ENCODE data around the gene SYMPK. TPM values are rescaled to one million over a fixed set of nuclear protein-coding genes. Genes with fewer than 3 reads are reported as not detected.
A peak's percentile ranks its signal among the peaks of the same experiment; 100 is the strongest.

SYMPK gene
- total RNA-seq, 1 donor from 2014 or later, result 70.0 TPM

- Histone ChIP-seq H3K4me3 (ENCODE audit: insufficient read depth, low read depth, low read length) (no peak overlapping the region), H3K79me2 (ENCODE audit: insufficient read depth, low read length) (peaks cover 4% of the 10 kb centered on the region), H3K9ac (ENCODE audit: low read length) (no peak overlapping the region), H3K36me3 (ENCODE audit: insufficient read depth, low read length) (peaks cover 10% of the 10 kb centered on the region), H3K4me2 (ENCODE audit: low read length) (peak overlapping the region; percentile 100), H4K20me1 (ENCODE audit: insufficient read depth, low read length) (peaks cover 28% of the 10 kb centered on the region), H3K27ac (ENCODE audit: low read depth, low read length) (no peak overlapping the region), H3K9me3 (ENCODE audit: insufficient read depth, low read depth, low read length) (no peaks in the 10 kb centered on the region), H2AFZ (ENCODE audit: low read depth, low read length) (no peak overlapping the region), H3K27me3 (ENCODE audit: insufficient read depth, low read length) (no peaks in the 10 kb centered on the region), H3K4me1 (ENCODE audit: insufficient read depth, low read length) (peaks cover 20% of the 10 kb centered on the region)
- FAIRE-seq (no peak), DNase-seq (ENCODE audit: low read depth) (no peak)
- peak overlapping the region; percentile 79 for H3K4me3 Mint-ChIP-seq (ENCODE audit: unreplicated experiment)
- peak overlapping the region; percentile 72 for H3K27ac Mint-ChIP-seq (ENCODE audit: unreplicated experiment)
- H3K9me3 Mint-ChIP-seq (ENCODE audit: unreplicated experiment), result no peaks in the 10 kb centered on the region
- no peaks in the 10 kb centered on the region for H3K27me3 Mint-ChIP-seq (ENCODE audit: low read depth, unreplicated experiment)
- H3K4me1 Mint-ChIP-seq (ENCODE audit: low read depth, unreplicated experiment), result peaks cover 9% of the 10 kb centered on the region
- TF ChIP-seq CTCF (IDR thresholded peaks at IDR 0.05; ENCODE audit: insufficient read depth, low read depth, low read length) (no peak), EZH2 (IDR thresholded peaks at IDR 0.05; ENCODE audit: insufficient read depth, low read length) (no peak)
- peaks cover 6% of the 10 kb centered on the region for H3K36me3 Mint-ChIP-seq (ENCODE audit: low read depth, unreplicated experiment)
Measured at GRCh38 chr19:45771311-45771933, 91.5 kb downstream of the SYMPK start.

GRCh38 chr19:45770192-45771101, 92.5 kb downstream of the SYMPK start:
- DNase-seq (ENCODE audit: low read depth) (peak; percentile 95), FAIRE-seq (no peak)
- no peaks in the 10 kb centered on the region for H3K27me3 Mint-ChIP-seq (ENCODE audit: low read depth, unreplicated experiment)
- Histone ChIP-seq H3K9me3 (ENCODE audit: insufficient read depth, low read depth, low read length) (no peaks in the 10 kb centered on the region), H3K4me1 (ENCODE audit: insufficient read depth, low read length) (peaks cover 26% of the 10 kb centered on the region), H3K9ac (ENCODE audit: low read length) (peak overlapping the region; percentile 74), H4K20me1 (ENCODE audit: insufficient read depth, low read length) (peaks cover 28% of the 10 kb centered on the region), H3K27ac (ENCODE audit: low read depth, low read length) (peak overlapping the region; percentile 54), H3K4me3 (ENCODE audit: insufficient read depth, low read depth, low read length) (peak overlapping the region; percentile 52), H3K4me2 (ENCODE audit: low read length) (peak overlapping the region; percentile 100), H2AFZ (ENCODE audit: low read depth, low read length) (no peak overlapping the region), H3K27me3 (ENCODE audit: insufficient read depth, low read length) (no peaks in the 10 kb centered on the region), H3K79me2 (ENCODE audit: insufficient read depth, low read length) (peaks cover 7% of the 10 kb centered on the region), H3K36me3 (ENCODE audit: insufficient read depth, low read length) (peaks cover 10% of the 10 kb centered on the region)
- TF ChIP-seq CTCF (IDR thresholded peaks at IDR 0.05; ENCODE audit: insufficient read depth, low read depth, low read length) (peak; percentile 36), EZH2 (IDR thresholded peaks at IDR 0.05; ENCODE audit: insufficient read depth, low read length) (no peak)
- peak overlapping the region; percentile 87 for H3K4me3 Mint-ChIP-seq (ENCODE audit: unreplicated experiment)
- H3K9me3 Mint-ChIP-seq (ENCODE audit: unreplicated experiment), result no peaks in the 10 kb centered on the region
- H3K36me3 Mint-ChIP-seq (ENCODE audit: low read depth, unreplicated experiment), result peaks cover 6% of the 10 kb centered on the region
- H3K27ac Mint-ChIP-seq (ENCODE audit: unreplicated experiment), result peak overlapping the region; percentile 94
- peaks cover 11% of the 10 kb centered on the region for H3K4me1 Mint-ChIP-seq (ENCODE audit: low read depth, unreplicated experiment)
